GM08714 (cell line): ENCODE results near the gene TNC.

Experiments
- H3K4me3 ChIP-seq: fragments of 200-500 bp; sonication (Bioruptor generic); 2 replicates; pipeline ENCODE4 v1.5.1; 2014; ENCODE audit warnings: mild to moderate bottlenecking, low read length, inconsistent platforms
- ZNF274 ChIP-seq: IDR thresholded peaks from 2 replicates; pipeline ENCODE4 v1.6.1; 2012; ENCODE audit warnings: mild to moderate bottlenecking, low read depth, low read length

The TNC gene

DNA sequence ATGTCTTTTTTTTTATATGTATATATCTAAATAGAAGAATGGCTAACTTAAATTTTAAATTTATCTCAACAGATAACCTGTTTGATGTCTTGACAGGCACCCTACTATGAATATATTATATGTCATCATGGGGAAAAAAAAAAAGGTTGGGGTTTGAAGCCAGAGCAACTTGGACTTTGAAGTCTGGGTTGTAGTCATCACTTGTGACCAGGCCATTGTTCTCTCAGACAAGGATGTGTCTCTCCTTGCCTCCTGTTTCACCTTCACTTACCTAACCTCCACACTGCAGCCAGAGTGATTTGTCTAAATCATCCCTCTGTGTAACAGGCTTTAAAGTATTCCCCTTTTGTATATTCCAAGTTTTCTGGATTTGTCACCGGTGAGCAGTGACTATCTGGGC, 130.8 kb downstream of the TNC start:
- TF ChIP-seq ZNF274: no peak
- no peak overlapping the region for H3K4me3 ChIP-seq

GRCh38 chr9:114985959-114986501, 131.9 kb downstream of the TNC start:
- no peak overlapping the region for H3K4me3 ChIP-seq
- TF ChIP-seq ZNF274: no peak

DNA sequence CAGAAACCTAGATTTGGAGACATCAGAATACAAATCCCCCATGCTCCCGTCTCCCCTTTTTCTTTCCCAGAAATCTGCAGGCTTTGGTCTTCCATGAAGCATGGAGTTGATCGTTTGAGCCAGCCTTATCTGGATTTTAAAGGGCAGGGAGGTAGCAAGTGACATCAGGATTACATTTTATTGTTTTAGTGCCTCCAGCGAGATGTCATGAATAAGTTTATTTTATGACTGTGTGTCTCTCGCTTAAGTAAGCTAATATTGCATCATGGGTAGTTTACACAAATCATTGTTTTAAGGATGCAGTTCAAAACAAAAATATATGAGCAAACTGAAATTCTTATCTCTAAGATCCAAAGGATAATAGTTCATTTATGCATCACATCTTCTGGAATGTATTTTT, 136.9 kb downstream of the TNC start:
- no peak overlapping the region for H3K4me3 ChIP-seq
- TF ChIP-seq ZNF274: no peak

DNA sequence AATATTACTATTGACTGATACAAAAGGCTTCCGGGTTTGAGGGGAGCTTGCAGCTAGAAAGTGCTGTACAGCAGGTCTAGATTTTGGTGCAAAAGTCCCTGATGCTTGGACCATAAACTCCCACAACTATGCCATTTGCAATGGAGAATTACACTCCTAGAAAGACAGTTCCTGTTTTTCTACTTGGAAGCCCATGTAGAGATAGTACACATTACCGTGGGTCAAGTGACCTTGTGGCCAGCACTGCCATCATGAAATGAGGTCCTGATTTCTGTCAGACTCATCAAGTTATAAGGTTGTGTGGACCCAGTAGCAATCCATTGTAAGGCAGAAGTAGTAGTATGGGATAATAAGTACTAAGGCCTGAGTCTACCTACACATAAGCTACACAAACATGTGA, 144.7 kb downstream of the TNC start:
- no peak for TF ChIP-seq ZNF274
- H3K4me3 ChIP-seq: no peak overlapping the region

DNA sequence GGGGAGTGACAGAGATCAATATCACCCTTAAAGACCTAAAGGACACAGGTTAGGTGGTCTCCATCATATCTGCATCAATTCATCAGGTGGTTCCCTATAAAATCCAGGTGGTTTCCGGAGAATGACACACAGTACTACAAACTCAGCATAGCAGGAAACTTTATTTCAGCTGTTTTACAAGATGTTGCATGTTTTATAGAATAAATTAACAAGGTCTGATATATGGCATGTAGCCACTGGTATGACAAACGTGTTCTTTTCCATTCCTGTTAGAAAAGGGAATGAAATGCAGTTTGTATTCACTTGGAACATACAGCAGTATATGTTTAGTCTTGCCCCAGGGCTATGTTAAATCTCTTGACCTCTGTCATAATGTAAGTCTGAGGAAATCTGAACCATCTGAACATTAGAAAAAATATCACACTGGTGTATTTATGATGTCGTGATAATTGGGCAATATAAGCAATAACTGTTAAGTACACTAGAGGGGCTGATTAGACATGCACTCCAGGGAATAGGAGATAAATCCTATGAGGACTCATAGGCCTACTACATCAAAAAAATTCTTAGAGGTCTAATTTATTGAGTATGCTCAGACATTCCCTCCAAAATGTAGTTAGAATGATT, 145.3 kb downstream of the TNC start:
- H3K4me3 ChIP-seq: no peak overlapping the region
- no peak for TF ChIP-seq ZNF274
